ENCODE data around the gene SCP2.

The SCP2 gene

GRCh38 chr1:53080769-53081168 lies 153.7 kb downstream of the SCP2 start:
- DNase-seq (ENCODE audit: low spot score), result no peak
- no peak for TF ChIP-seq CTCF (IDR thresholded peaks at IDR 0.05; ENCODE audit: extremely low read depth, missing control alignments)

GRCh38 chr1:53081384-53082066 lies 154.4 kb downstream of the SCP2 start:
- no peak for TF ChIP-seq CTCF (IDR thresholded peaks at IDR 0.05; ENCODE audit: extremely low read depth, missing control alignments)
- no peak for DNase-seq (ENCODE audit: low spot score)

GRCh38 chr1:53082826-53083455 lies 155.9 kb downstream of the SCP2 start:
- no peak for TF ChIP-seq CTCF (IDR thresholded peaks at IDR 0.05; ENCODE audit: extremely low read depth, missing control alignments)
- no peak for DNase-seq (ENCODE audit: low spot score)

GRCh38 chr1:53083636-53084588 lies 156.8 kb downstream of the SCP2 start:
- no peak for TF ChIP-seq CTCF (IDR thresholded peaks at IDR 0.05; ENCODE audit: extremely low read depth, missing control alignments)
- DNase-seq (ENCODE audit: low spot score), result no peak

GRCh38 chr1:53084589-53084971 lies 157.5 kb downstream of the SCP2 start:
- TF ChIP-seq CTCF (IDR thresholded peaks at IDR 0.05; ENCODE audit: extremely low read depth, missing control alignments), result no peak

GRCh38 chr1:53085405-53085804 lies 158.3 kb downstream of the SCP2 start:
- no peak for TF ChIP-seq CTCF (IDR thresholded peaks at IDR 0.05; ENCODE audit: extremely low read depth, missing control alignments)
- DNase-seq (ENCODE audit: low spot score), result no peak

More at GRCh38 chr1:53084589-53084971, 157.5 kb downstream of the SCP2 start:
- no peak for DNase-seq (ENCODE audit: low spot score)
